Measurements from ENCODE around the gene PLVAP.

GRCh38 chr19:17327068-17327653, 50.0 kb downstream of the PLVAP start:
- TF ChIP-seq CTCF (IDR thresholded peaks at IDR 0.05) = no peak
- TF ChIP-seq TCF7L2 (IDR thresholded peaks at IDR 0.05; ENCODE audit: low read depth, low read length) = no peak
- TF ChIP-seq REST (IDR thresholded peaks at IDR 0.05; ENCODE audit: insufficient read depth in 1 of 2, low read depth in 2 of 2, low read length in 1 of 2) = no peak
